A549 treated with RU486 at 1 μM for 4 hours (cell line): ENCODE data around the gene WBP1L. TPM values are rescaled to one million over a fixed set of nuclear protein-coding genes. Genes with fewer than 3 reads are reported as not detected.

Source experiments
- total RNA-seq: library from RNA; stranded (reverse); fragments of 200-300 nt; extraction: Qiagen RNA extraction; gene quantifications from 5 replicates; pipeline ENCODE4 v1.2.3, GENCODE V29; 2022; ENCODE audit warnings: low read depth

The WBP1L gene
- total RNA-seq: 19.0 to 27.7 TPM (median 25.7 TPM) in 5 replicates

DNA sequence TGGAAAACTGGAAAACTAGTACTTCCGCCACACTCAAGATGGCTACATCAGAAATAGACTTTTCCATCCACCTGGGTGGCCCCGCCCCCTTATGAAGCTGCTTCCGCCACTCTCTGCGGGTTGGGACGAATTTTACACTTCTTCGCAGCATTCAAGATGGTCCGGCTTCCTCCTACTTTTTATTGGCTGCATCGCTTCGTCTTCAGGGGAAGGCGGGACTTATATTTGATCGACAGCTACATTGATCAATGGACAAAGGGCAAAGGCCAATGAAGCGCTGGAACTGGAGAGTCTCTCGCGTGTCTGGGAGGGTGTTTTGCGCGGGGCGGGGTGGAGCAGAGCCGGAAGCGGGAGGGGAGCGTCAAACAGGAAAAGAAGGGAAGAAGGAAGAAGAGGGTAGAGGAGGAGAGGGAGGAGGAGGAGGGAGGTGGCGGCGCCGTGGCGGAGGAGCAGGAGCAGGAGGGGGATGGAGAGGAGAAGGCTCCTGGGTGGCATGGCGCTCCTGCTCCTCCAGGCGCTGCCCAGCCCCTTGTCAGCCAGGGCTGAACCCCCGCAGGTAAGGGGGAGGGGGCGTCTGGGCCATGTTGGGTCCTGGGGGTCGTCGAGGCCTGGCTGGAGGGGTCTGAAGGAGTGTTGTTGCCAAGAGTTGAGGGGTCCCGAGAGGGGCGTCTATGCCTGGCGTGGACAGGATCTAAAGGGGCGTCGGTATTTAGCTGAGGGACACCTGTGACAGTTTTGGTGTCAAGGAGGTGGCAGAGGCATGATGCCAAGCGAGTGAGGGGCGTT lies at the start of gene WBP1L:
TSS of gene WBP1L (plus strand) at position 361 of the 786 bp plus-strand sequence. CDS start at position 467, 106 bp downstream.

DNA sequence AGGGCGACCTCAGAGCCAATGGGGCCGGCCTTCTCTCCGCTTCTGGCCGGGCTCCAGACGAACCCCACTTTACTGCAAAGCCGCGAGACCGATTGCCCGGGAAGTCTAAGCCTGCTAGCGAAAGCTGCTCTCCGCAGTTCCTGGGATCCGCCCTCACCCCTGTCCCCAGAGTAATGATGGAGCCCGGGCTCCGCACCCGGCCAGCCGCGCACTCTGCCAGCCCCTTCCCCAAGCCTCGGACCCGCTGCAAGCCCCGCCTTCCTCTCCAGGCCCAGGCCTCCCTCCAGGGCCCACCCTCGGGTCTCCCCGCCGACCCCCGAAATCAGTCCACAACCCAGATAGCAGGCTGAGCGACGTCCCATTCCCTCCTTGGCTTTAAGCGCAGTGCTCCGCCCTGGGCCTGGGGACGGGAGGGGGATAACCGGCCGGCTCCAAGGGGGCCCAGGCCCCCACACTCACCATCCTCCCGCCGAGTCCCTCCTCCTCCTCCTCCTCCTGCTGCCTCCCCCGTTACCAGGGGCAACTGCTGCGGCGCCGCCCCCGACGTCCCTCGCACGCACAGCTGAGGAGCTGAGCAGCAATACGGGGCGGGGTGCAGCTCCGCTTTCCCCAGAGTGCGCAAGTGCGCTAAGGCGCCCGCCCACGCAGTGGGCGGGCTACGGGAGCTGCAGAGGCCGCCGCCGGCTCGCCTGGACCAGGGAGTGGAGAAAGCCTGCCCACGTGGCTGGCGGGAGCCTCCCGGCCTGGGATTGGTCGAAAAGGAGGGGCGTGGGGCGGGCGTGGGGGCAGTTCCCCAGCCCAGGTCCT lies 29.7 kb upstream of the WBP1L start, which contains the start of gene ARL3:
TSS of gene ARL3 (minus strand) at position 584 of the 807 bp plus-strand sequence. CDS start at position 462, 122 bp downstream.

DNA sequence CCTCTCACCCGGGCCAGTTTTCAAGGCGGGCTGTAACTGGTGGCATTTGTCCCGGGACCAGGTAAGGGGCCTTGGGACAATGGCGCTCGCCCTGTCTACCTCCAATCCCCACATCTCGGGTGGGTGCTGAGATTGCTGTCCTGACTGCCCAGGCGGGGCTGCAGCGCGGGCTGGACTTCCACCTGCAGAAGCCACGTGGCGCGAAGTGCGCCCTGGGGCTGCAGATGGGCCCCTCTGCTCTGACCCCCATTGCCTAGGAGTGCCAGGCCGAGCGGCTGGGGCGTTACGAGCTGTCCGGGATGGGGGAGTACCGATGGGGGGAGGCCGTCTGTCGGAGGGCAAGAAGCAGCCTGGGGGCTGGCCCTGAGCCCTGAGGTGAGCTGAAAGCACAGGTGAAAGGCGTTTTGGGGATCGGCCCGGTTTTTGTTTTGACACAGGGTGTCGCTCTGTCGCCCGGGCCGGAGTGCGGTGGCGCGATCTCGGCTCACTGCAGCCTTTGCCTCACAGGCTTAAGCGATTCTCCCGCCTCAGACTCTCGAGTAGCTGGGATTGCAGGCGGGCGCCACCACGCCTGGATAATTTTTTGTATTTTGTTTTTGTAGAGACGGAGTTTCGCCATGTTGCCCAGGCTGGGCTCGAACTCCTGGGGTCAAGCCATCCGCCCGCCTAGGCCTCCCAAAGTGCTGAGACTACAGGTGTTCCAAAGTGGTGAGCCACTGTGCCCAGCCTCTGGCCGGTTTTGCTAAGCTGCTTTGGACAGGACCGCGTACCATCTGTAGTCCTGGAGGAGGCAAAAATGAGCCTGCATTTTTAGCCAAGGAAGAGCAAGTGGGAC lies 28.9 kb upstream of the WBP1L start, which contains the start of gene SFXN2:
TSS of gene SFXN2 (plus strand) at position 16 of the 835 bp plus-strand sequence. CDS start 12,001 bp downstream, outside the sequence.

DNA sequence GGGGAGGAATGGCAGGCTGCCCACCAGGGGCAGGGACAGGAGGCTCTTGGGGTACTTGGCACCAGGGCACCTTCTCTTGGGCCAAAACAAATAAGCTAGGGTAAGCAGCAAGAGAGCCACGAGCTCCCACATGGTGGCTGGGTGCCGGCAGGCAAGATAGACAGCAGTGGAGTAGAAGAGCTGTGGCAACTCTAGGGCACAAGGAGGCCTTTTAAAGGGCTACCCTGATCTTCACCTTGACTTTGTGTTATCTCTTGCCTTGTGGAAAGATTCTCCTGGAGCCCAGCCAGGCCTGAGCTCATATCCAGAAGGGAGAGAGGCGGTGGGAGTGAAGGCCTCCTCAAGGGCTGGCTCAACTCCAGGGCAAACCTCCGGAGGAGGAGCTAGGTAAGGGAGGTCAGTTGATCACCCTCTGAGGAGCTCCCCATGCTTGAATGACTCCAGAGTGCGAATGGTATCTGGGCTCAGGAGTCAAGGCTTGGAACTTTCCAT lies 93.5 kb downstream of the WBP1L start, which contains the start of gene CYP17A1:
TSS of gene CYP17A1 (minus strand) at position 184 of the 492 bp plus-strand sequence. CDS start at position 132, 52 bp downstream.

Other genes starting within 250 kb of the WBP1L start
- 86.9 to 93.4 TPM (median 90.3 TPM) in 5 replicates for gene ACTR1A, start 241.2 kb upstream of the WBP1L start, total RNA-seq
- gene SUFU, start 240.0 kb upstream of the WBP1L start, total RNA-seq: 5.3 to 8.2 TPM (median 7.3 TPM) in 5 replicates
- 39.2 to 45.2 TPM (median 43.4 TPM) in 5 replicates for gene TRIM8, start 99.5 kb upstream of the WBP1L start, total RNA-seq
- gene ARL3, start 29.6 kb upstream of the WBP1L start, total RNA-seq: 14.7 to 15.2 TPM (median 15.2 TPM) in 5 replicates
- gene SFXN2, start 29.3 kb upstream of the WBP1L start, total RNA-seq: 2.1 to 3.7 TPM (median 2.8 TPM) in 5 replicates
- not detected in 5 replicates for gene CYP17A1, start 93.5 kb downstream of the WBP1L start, total RNA-seq
- 14.9 to 28.3 TPM (median 25.3 TPM) in 5 replicates for gene BORCS7, start 110.3 kb downstream of the WBP1L start, total RNA-seq
- 0.94 to 4.9 TPM (median 4.8 TPM) in 5 replicates for gene AS3MT, start 125.5 kb downstream of the WBP1L start, total RNA-seq
- gene CNNM2, start 174.3 kb downstream of the WBP1L start, total RNA-seq: 4.7 to 6.7 TPM (median 5.8 TPM) in 5 replicates